HEK293 (cell line): ENCODE results near the gene EFNA2.

Source experiments
- CTCF ChIA-PET: fragments of 350-600 bp; formaldehyde crosslinking; extraction: SDS; loops from one replicate; lab custom pipeline; 2021; ENCODE audit warnings: antibody characterized with exemption; lab: Yijun Ruan, JAX
- POLR2A ChIA-PET: fragments of 300-600 bp; formaldehyde crosslinking; extraction: SDS; loops from one replicate; lab custom pipeline; 2020; ENCODE audit warnings: antibody characterized with exemption, inconsistent platforms; lab: Yijun Ruan, JAX
- H3K27ac ChIP-seq: fragments of 200-500 bp; sonication (Bioruptor generic); 2 replicates; pipeline ENCODE4 v1.5.1; 2014; ENCODE audit warnings: low read depth, low read length, control low read depth, inconsistent platforms; ENCODE audit errors: extremely low read depth
- H3K36me3 ChIP-seq, 2 experiments: fragments of 200-500 bp in 1 of 2; sonication (Bioruptor generic) in 1 of 2; 1 replicate in 1 of 2; 2 replicates in 1 of 2; pipeline ENCODE4 v1.5.1; 2014 to 2017; ENCODE audit warnings: inconsistent platforms in 2 of 2, low read length in 2 of 2; ENCODE audit not compliant: control insufficient read depth in 2 of 2, insufficient read depth in 1 of 2
- H3K4me1 ChIP-seq: fragments of 200-500 bp; sonication (Bioruptor generic); 2 replicates; pipeline ENCODE4 v1.5.1; 2014; ENCODE audit warnings: mild to moderate bottlenecking, low read length, inconsistent platforms; ENCODE audit not compliant: control insufficient read depth, insufficient read depth
- H3K4me3 ChIP-seq: 2 replicates; pipeline ENCODE4 v1.5.1; 2011; ENCODE audit warnings: low read depth, mild to moderate bottlenecking, control low read depth, low read length, moderate library complexity
- H3K9me3 ChIP-seq: fragments of 200-500 bp; sonication (Bioruptor generic); 2 replicates; pipeline ENCODE4 v1.5.1; 2014; ENCODE audit warnings: low read depth, low read length, inconsistent platforms; ENCODE audit not compliant: control insufficient read depth, insufficient read depth
- EGR2 ChIP-seq: fragments of 450-650 bp; formaldehyde crosslinking; IDR thresholded peaks from 2 replicates; pipeline ENCODE4 v1.5.1; 2016; ENCODE audit warnings: low read depth, missing biosample characterization, missing genetic modification characterization
- HOXD13 ChIP-seq: sonication (generic); formaldehyde crosslinking; IDR thresholded peaks from 2 replicates; pipeline ENCODE4 v1.8.0; 2022; ENCODE audit warnings: missing genetic modification reagents, borderline replicate concordance
- KLF1 ChIP-seq: fragments of 450-650 bp; formaldehyde crosslinking; IDR thresholded peaks from 2 replicates; pipeline ENCODE4 v1.5.1; 2016; ENCODE audit warnings: missing biosample characterization, missing genetic modification characterization
- KLF8 ChIP-seq: fragments of 450-650 bp; formaldehyde crosslinking; IDR thresholded peaks from 2 replicates; pipeline ENCODE4 v1.5.1; 2016; ENCODE audit warnings: missing biosample characterization, missing genetic modification characterization
- OSR2 ChIP-seq: fragments of 450-650 bp; formaldehyde crosslinking; IDR thresholded peaks from 2 replicates; pipeline ENCODE4 v1.5.1; 2016; ENCODE audit warnings: missing biosample characterization, missing genetic modification characterization
- SP3 ChIP-seq: fragments of 450-650 bp; formaldehyde crosslinking; IDR thresholded peaks from 2 replicates; pipeline ENCODE4 v1.5.1; 2016; ENCODE audit warnings: missing biosample characterization, missing genetic modification characterization
- TCF7L2 ChIP-seq: IDR thresholded peaks from 2 replicates; pipeline ENCODE4 v1.6.1; 2011; ENCODE audit warnings: low read depth, mild to moderate bottlenecking, inconsistent platforms, low read length, moderate library complexity, borderline replicate concordance
- ZBTB1 ChIP-seq: fragments of 450-650 bp; formaldehyde crosslinking; IDR thresholded peaks from 2 replicates; pipeline ENCODE4 v1.5.1; 2016; ENCODE audit warnings: missing biosample characterization, missing genetic modification characterization
- ZBTB20 ChIP-seq: fragments of 450-650 bp; formaldehyde crosslinking; IDR thresholded peaks from 2 replicates; pipeline ENCODE4 v1.5.1; 2016; ENCODE audit warnings: missing biosample characterization, missing genetic modification characterization
- ZBTB48 ChIP-seq: fragments of 450-650 bp; formaldehyde crosslinking; IDR thresholded peaks from 2 replicates; pipeline ENCODE4 v1.5.1; 2016; ENCODE audit warnings: missing biosample characterization, missing genetic modification characterization
- ZBTB7A ChIP-seq: fragments of 450-650 bp; formaldehyde crosslinking; IDR thresholded peaks from 2 replicates; pipeline ENCODE4 v1.5.1; 2016; ENCODE audit warnings: low read depth, missing biosample characterization, missing genetic modification characterization
- ZBTB8A ChIP-seq: fragments of 450-650 bp; formaldehyde crosslinking; IDR thresholded peaks from 2 replicates; pipeline ENCODE4 v1.5.1; 2016; ENCODE audit warnings: missing biosample characterization, missing genetic modification characterization
- ZFHX2 ChIP-seq: fragments of 450-650 bp; formaldehyde crosslinking; conservative IDR thresholded peaks from 2 replicates; pipeline ENCODE4 v1.5.1; 2016; ENCODE audit warnings: missing biosample characterization, missing genetic modification characterization
- ZFP3 ChIP-seq: fragments of 450-650 bp; formaldehyde crosslinking; IDR thresholded peaks from 2 replicates; pipeline ENCODE4 v1.5.1; 2016; ENCODE audit warnings: low read depth, missing biosample characterization, missing genetic modification characterization
- ZFP69B ChIP-seq: fragments of 450-650 bp; formaldehyde crosslinking; IDR thresholded peaks from 2 replicates; pipeline ENCODE4 v1.5.1; 2016; ENCODE audit warnings: missing biosample characterization, missing genetic modification characterization
- ZNF112 ChIP-seq: fragments of 450-650 bp; formaldehyde crosslinking; IDR thresholded peaks from 2 replicates; pipeline ENCODE4 v1.5.0; 2017; ENCODE audit warnings: missing biosample characterization, missing genetic modification characterization
- ZNF121 ChIP-seq: fragments of 450-650 bp; formaldehyde crosslinking; IDR thresholded peaks from 2 replicates; pipeline ENCODE4 v1.5.1; 2016; ENCODE audit warnings: missing biosample characterization, missing genetic modification characterization
- ZNF146 ChIP-seq: fragments of 450-650 bp; formaldehyde crosslinking; IDR thresholded peaks from 2 replicates; pipeline ENCODE4 v1.5.1; 2016; ENCODE audit warnings: missing biosample characterization, missing genetic modification characterization
- ZNF157 ChIP-seq: fragments of 450-650 bp; formaldehyde crosslinking; IDR thresholded peaks from 2 replicates; pipeline ENCODE4 v1.5.1; 2016; ENCODE audit warnings: missing biosample characterization, missing genetic modification characterization
- ZNF16 ChIP-seq: fragments of 450-650 bp; formaldehyde crosslinking; IDR thresholded peaks from 2 replicates; pipeline ENCODE4 v1.5.1; 2016; ENCODE audit warnings: low read depth, missing biosample characterization, missing genetic modification characterization
- ZNF335 ChIP-seq: fragments of 450-650 bp; formaldehyde crosslinking; conservative IDR thresholded peaks from 2 replicates; pipeline ENCODE4 v1.5.1; 2016; ENCODE audit warnings: missing biosample characterization, missing genetic modification characterization
- ZNF404 ChIP-seq: fragments of 450-650 bp; formaldehyde crosslinking; IDR thresholded peaks from 2 replicates; pipeline ENCODE4 v1.5.1; 2017; ENCODE audit warnings: missing biosample characterization, missing genetic modification characterization
- ZNF544 ChIP-seq: fragments of 450-650 bp; formaldehyde crosslinking; IDR thresholded peaks from 2 replicates; pipeline ENCODE4 v1.5.0; 2017; ENCODE audit warnings: missing biosample characterization, missing genetic modification characterization
- ZNF560 ChIP-seq: fragments of 450-650 bp; formaldehyde crosslinking; IDR thresholded peaks from 2 replicates; pipeline ENCODE4 v1.5.1; 2017; ENCODE audit warnings: missing biosample characterization, missing genetic modification characterization, borderline replicate concordance
- ZNF561 ChIP-seq: fragments of 450-650 bp; IDR thresholded peaks from 2 replicates; pipeline ENCODE4 v1.5.1; 2018; ENCODE audit warnings: missing biosample characterization, missing genetic modification characterization, borderline replicate concordance
- ZNF621 ChIP-seq: fragments of 450-650 bp; formaldehyde crosslinking; IDR thresholded peaks from 2 replicates; pipeline ENCODE4 v1.5.1; 2017; ENCODE audit warnings: missing biosample characterization, missing genetic modification characterization
- ZNF654 ChIP-seq: fragments of 450-650 bp; formaldehyde crosslinking; IDR thresholded peaks from 2 replicates; pipeline ENCODE4 v1.5.1; 2016; ENCODE audit warnings: low read depth, missing biosample characterization, missing genetic modification characterization
- ZNF664 ChIP-seq: fragments of 450-650 bp; formaldehyde crosslinking; IDR thresholded peaks from 2 replicates; pipeline ENCODE4 v1.5.1; 2016; ENCODE audit warnings: missing biosample characterization, missing genetic modification characterization
- ZSCAN16 ChIP-seq: fragments of 450-650 bp; formaldehyde crosslinking; IDR thresholded peaks from 2 replicates; pipeline ENCODE4 v1.5.1; 2016; ENCODE audit warnings: missing biosample characterization, missing genetic modification characterization
- ZSCAN30 ChIP-seq: fragments of 450-650 bp; IDR thresholded peaks from 2 replicates; pipeline ENCODE4 v1.5.1; 2018; ENCODE audit warnings: missing biosample characterization, mild to moderate bottlenecking, missing genetic modification characterization, moderate library complexity
- TF ChIP-seq, protein P1 (sequence below): fragments of 450-650 bp; formaldehyde crosslinking; IDR thresholded peaks from 2 replicates; pipeline ENCODE4 v1.5.1; 2016; ENCODE audit warnings: missing biosample characterization, missing genetic modification characterization
- TF ChIP-seq, protein P2 (sequence below): fragments of 450-650 bp; formaldehyde crosslinking; IDR thresholded peaks from 2 replicates; pipeline ENCODE4 v1.5.1; 2016; ENCODE audit warnings: missing biosample characterization, missing genetic modification characterization
- TF ChIP-seq, protein P3 (sequence below): fragments of 450-650 bp; formaldehyde crosslinking; IDR thresholded peaks from 2 replicates; pipeline ENCODE4 v1.5.1; 2016; ENCODE audit warnings: missing biosample characterization, missing genetic modification characterization, low read depth
- TF ChIP-seq, protein P4 (sequence below): fragments of 450-650 bp; formaldehyde crosslinking; IDR thresholded peaks from 2 replicates; pipeline ENCODE4 v1.5.1; 2017; ENCODE audit warnings: missing biosample characterization, missing genetic modification characterization

Gene EFNA2

DNA sequence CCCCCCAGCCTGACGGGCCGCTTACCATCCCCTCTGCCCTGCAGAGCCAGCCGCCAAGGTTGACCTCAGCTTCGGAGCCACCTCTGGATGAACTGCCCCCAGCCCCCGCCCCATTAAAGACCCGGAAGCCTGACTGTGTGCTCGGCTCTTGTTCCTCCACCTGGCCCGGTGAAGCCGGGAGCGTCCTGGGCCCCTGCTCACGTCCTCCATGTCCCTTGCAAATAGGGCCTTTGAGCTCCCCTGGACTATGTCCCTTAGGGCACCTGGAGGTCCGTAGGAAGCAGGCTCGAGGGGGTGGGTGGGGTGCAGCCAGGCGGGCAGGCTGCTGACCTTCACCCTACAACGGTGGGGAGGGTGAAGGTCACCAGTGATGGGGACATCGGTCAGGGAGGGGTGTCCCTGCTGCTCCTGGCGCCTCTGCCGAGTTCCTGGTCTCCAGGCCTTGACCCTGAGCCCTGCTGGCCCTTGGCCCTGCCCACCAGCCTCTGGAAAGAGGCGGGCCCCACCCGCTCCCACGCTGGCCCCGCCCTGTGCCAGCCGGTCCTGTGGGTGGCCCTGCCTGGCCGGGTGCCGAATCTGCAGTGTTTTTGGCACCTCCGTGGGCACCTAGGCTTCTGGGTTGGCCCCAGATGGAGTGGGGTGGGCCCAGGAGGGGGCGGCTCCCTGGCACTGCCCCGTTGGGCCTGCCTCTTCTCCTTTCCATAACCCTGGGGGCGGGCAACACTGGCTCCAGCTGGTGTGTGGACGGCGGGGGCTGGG lies 40.8 kb upstream of the EFNA2 start:
- Histone ChIP-seq H3K9me3 (no peaks in the 10 kb centered on the region), H3K36me3 (peaks cover 0 to 11% of the 10 kb centered on the region in 2 experiments; a peak in 1 of 3 replicates), H3K27ac (peak overlapping the region; percentile 53; the same call in 1 of the 2 replicates), H3K4me3 (no peak overlapping the region), H3K4me1 (peaks cover 8% of the 10 kb centered on the region)
- ChIA-PET CTCF (interaction anchor here (0.6 to 5.5 kb wide), 45 partner anchors 8 to 487 kb away, joined by 3 to 299 read pairs (median 4); partner anchors contain the start of genes CIRBP, FAM174C, GPX4 and KISS1R), POLR2A (interaction anchor here (0.5 to 7.7 kb wide), 12 partner anchors 8 to 164 kb away, joined by 3 to 231 read pairs (median 10); partner anchors contain the start of genes CIRBP, FAM174C and GPX4)
- TF ChIP-seq ZNF146 (tag by site-specific recombination), result no peak
- TF ChIP-seq ZFP69B, result peak; percentile 85
- TF ChIP-seq HOXD13 (CRISPR knock-in tag), result no peak
- TF ChIP-seq ZNF560, result no peak
- TF ChIP-seq KLF8 (tag by site-specific recombination), result peak; percentile 35
- TF ChIP-seq EGR2 (tag by site-specific recombination), result peak; percentile 70
- no peak for TF ChIP-seq ZNF16 (tag by site-specific recombination)
- TF ChIP-seq ZSCAN16, result no peak
- TF ChIP-seq ZNF654 (tag by site-specific recombination), result no peak
- TF ChIP-seq ZNF544, result no peak
- TF ChIP-seq, protein P1, sequence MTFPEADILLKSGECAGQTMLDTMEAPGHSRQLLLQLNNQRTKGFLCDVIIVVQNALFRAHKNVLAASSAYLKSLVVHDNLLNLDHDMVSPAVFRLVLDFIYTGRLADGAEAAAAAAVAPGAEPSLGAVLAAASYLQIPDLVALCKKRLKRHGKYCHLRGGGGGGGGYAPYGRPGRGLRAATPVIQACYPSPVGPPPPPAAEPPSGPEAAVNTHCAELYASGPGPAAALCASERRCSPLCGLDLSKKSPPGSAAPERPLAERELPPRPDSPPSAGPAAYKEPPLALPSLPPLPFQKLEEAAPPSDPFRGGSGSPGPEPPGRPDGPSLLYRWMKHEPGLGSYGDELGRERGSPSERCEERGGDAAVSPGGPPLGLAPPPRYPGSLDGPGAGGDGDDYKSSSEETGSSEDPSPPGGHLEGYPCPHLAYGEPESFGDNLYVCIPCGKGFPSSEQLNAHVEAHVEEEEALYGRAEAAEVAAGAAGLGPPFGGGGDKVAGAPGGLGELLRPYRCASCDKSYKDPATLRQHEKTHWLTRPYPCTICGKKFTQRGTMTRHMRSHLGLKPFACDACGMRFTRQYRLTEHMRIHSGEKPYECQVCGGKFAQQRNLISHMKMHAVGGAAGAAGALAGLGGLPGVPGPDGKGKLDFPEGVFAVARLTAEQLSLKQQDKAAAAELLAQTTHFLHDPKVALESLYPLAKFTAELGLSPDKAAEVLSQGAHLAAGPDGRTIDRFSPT (tag by site-specific recombination), result peak; percentile 80
- TF ChIP-seq ZNF157 (tag by site-specific recombination), result no peak
- TF ChIP-seq ZBTB8A (tag by site-specific recombination), result no peak
- TF ChIP-seq TCF7L2, result no peak
- 0 out of 2 replicates have a peak, but pooled peaks have one; percentile 2 for TF ChIP-seq OSR2 (tag by site-specific recombination)
- 0 out of 2 replicates have a peak, but pooled peaks have one; percentile 15 for TF ChIP-seq ZBTB20 (tag by site-specific recombination)
- TF ChIP-seq ZBTB1 (tag by site-specific recombination), result no peak
- TF ChIP-seq, protein P2, sequence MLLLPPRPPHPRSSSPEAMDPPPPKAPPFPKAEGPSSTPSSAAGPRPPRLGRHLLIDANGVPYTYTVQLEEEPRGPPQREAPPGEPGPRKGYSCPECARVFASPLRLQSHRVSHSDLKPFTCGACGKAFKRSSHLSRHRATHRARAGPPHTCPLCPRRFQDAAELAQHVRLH (tag by site-specific recombination), result no peak
- 0 out of 2 replicates have a peak, but pooled peaks have one; percentile 1 for TF ChIP-seq ZNF404 (tag by site-specific recombination)
- peak; percentile 35 for TF ChIP-seq SP3 (tag by site-specific recombination)
- no peak for TF ChIP-seq ZBTB48
- TF ChIP-seq, protein P3, sequence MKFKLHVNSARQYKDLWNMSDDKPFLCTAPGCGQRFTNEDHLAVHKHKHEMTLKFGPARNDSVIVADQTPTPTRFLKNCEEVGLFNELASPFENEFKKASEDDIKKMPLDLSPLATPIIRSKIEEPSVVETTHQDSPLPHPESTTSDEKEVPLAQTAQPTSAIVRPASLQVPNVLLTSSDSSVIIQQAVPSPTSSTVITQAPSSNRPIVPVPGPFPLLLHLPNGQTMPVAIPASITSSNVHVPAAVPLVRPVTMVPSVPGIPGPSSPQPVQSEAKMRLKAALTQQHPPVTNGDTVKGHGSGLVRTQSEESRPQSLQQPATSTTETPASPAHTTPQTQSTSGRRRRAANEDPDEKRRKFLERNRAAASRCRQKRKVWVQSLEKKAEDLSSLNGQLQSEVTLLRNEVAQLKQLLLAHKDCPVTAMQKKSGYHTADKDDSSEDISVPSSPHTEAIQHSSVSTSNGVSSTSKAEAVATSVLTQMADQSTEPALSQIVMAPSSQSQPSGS (tag by site-specific recombination), result no peak
- no peak for TF ChIP-seq ZNF121 (tag by site-specific recombination)
- TF ChIP-seq KLF1 (tag by site-specific recombination), result peak; percentile 85
- peak; percentile 1; the same call in 1 of the 2 replicates for TF ChIP-seq ZSCAN30 (tag by site-specific recombination)
- TF ChIP-seq ZFP3 (tag by site-specific recombination), result no peak
- TF ChIP-seq ZBTB7A, result no peak
- TF ChIP-seq ZNF335 (tag by site-specific recombination), result peak; percentile 66
- TF ChIP-seq ZNF664 (tag by site-specific recombination), result no peak
- TF ChIP-seq ZNF561 (tag by site-specific recombination), result peak; percentile 4; the same call in 1 of the 2 replicates
- no peak for TF ChIP-seq ZNF112
- peak; percentile 88 for TF ChIP-seq ZFHX2 (tag by site-specific recombination)
- no peak for TF ChIP-seq ZNF621 (tag by site-specific recombination)
- TF ChIP-seq, protein P4, sequence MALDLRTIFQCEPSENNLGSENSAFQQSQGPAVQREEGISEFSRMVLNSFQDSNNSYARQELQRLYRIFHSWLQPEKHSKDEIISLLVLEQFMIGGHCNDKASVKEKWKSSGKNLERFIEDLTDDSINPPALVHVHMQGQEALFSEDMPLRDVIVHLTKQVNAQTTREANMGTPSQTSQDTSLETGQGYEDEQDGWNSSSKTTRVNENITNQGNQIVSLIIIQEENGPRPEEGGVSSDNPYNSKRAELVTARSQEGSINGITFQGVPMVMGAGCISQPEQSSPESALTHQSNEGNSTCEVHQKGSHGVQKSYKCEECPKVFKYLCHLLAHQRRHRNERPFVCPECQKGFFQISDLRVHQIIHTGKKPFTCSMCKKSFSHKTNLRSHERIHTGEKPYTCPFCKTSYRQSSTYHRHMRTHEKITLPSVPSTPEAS (tag by site-specific recombination), result no peak
